Activated CD4-positive, alpha-beta memory T cell treated with anti-CD3 and anti-CD28 coated beads for 36 hours (primary cell): ENCODE results near the gene TUSC7. TPM values are rescaled to one million over a fixed set of nuclear protein-coding genes. Genes with fewer than 3 reads are reported as not detected.

ENCODE experiments used
- CTCF ChIA-PET: fragments of 350-600 bp; sonication (Branson Sonifier 250); formaldehyde crosslinking; loops from one replicate; lab custom pipeline; 2021; ENCODE audit warnings: antibody characterized with exemption, inconsistent platforms; lab: Charles Lee
- POLR2A ChIA-PET: fragments of 350-600 bp; sonication (Branson Sonifier 250); formaldehyde crosslinking; loops from one replicate; lab custom pipeline; 2021; ENCODE audit warnings: antibody characterized with exemption; lab: Charles Lee
- DNase-seq: peaks from one replicate; pipeline ENCODE4 v3.0.0-alpha.2; 2020
- H3K27ac Mint-ChIP-seq: one replicate; pipeline ENCODE4 v1.8.0; 2021; ENCODE audit warnings: mixed read lengths
- H3K27me3 Mint-ChIP-seq: one replicate; pipeline ENCODE4 v1.8.0; 2021; ENCODE audit warnings: mixed read lengths
- H3K36me3 Mint-ChIP-seq: one replicate; pipeline ENCODE4 v1.8.0; 2021; ENCODE audit warnings: mixed read lengths
- H3K4me1 Mint-ChIP-seq: one replicate; pipeline ENCODE4 v1.8.0; 2021; ENCODE audit warnings: low read depth, mixed read lengths
- H3K4me3 Mint-ChIP-seq: one replicate; pipeline ENCODE4 v1.8.0; 2021; ENCODE audit warnings: mild to moderate bottlenecking, mixed read lengths
- H3K9me3 Mint-ChIP-seq: one replicate; pipeline ENCODE4 v1.8.0; 2021; ENCODE audit warnings: mixed read lengths
- intact Hi-C: fragments of 100-400 bp; cut with micrococcal nuclease; formaldehyde crosslinking; loops from one replicate; pipeline ENCODE4 v1.15.1; 2023
- total RNA-seq, 2 experiments: library from RNA; stranded (reverse); gene quantifications; one replicate each; pipeline ENCODE4 v1.2.3, GENCODE V29; 2021

The TUSC7 gene
- total RNA-seq: not detected

DNA sequence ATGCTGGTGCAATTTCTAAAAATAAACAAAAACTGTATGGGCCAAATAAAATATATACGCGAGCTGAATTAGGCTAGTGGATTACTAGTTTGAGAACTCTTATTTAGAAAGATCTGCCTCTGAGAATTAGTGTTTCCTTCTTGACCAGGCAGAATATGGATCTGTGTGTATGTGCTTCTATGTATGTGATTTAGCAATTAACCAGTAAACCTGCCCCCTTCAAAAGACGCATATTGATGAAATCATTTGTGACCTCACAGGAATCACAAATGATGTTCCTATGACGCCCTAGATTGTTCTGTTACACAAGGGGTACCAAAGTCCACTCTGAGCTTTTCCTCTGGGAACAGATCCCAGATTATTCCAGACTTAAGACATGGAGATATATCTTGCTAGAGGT is at the start of gene TUSC7:
TSS of gene TUSC7 (plus strand) at position 301 of the 400 bp plus-strand sequence.
- CTCF ChIA-PET: no interaction called here
- intact Hi-C loops: no loop called here

DNA sequence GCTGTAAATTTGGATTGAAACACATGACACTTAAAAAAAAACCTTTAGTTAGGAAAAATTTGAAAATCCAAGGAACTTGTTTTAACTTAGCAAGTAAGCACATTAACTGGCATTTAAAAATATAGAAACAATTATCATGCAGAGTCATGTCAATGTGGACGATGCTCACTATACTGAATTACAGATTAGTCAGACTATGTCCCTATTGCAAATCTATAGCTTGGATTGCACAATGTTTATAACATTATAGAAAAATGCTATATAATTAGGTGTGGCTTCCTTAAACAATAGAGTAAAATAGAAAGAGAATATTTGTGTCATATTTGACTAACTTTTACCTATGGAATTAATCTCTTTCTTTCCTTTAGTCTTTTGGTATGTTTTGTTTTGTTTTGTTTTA is 48.4 kb upstream of the TUSC7 start:
- ChIA-PET POLR2A (no interaction called here), CTCF (no interaction called here)
- DNase-seq: no peak
- H3K9me3 Mint-ChIP-seq: peaks cover 2% of the 10 kb centered on the region
- H3K4me1 Mint-ChIP-seq: no peaks in the 10 kb centered on the region
- no peaks in the 10 kb centered on the region for H3K27me3 Mint-ChIP-seq
- H3K27ac Mint-ChIP-seq: no peak overlapping the region
- no peak overlapping the region for H3K4me3 Mint-ChIP-seq
- intact Hi-C loops: no loop called here
- no peaks in the 10 kb centered on the region for H3K36me3 Mint-ChIP-seq

More for the DNA sequence above, at the start of gene TUSC7:
- Mint-ChIP-seq H3K27me3 (no peaks in the 10 kb centered on the region), H3K9me3 (no peaks in the 10 kb centered on the region), H3K27ac (no peak within 1 kb of the TSS), H3K4me3 (no peak within 1 kb of the TSS), H3K4me1 (no peaks in the 10 kb centered on the region), H3K36me3 (no peaks in the 10 kb centered on the region)
- DNase-seq: no peak
- POLR2A ChIA-PET: no interaction called here

DNA sequence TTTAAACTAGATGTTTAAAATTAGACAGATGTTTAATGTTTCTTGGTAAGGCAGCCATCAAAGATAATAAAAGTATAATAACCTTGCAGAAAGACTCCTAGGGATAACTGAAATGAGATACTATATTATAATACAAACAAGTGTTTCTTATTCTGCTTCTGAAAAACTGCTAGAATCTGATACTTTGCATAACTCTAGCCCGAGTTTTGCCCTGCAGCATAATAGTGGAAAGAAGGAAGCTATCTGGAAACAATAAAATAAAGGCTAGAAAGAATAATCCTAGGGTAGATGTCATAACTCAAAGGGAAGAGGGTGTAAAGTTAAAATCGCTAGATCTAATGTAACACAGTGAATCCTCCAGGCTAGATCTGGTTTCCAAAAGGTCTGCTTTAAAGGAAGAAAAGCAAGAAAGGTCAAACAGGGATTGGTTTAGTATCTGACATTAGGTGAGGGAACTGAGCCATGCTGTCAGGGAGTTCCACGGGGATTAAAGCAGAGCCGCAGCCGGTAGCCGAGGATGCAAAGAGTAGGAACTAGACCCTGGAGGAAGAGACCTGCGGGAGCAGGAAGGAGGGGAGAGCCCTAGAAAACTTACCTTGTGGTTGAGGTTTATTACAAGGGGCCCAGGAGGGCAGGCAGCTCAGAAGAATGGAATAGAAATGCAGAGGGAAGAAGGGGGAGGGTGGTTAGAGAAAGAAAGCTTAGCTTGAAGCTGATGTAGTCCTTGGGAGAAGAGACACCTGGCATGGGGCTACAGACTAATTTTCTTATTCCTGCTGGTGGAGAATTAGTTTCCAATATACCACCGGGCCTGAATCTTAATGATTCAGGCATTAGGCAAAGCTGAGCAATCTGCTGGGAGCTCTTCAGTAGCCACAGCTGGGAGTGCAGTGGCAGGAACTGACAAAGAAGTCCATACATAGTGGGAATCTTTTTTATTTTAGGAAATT is 46.1 kb upstream of the TUSC7 start:
- no peak for DNase-seq
- ChIA-PET POLR2A (no interaction called here), CTCF (no interaction called here)
- Mint-ChIP-seq H3K36me3 (no peaks in the 10 kb centered on the region), H3K4me3 (no peak overlapping the region), H3K27ac (no peak overlapping the region), H3K9me3 (no peaks in the 10 kb centered on the region), H3K27me3 (no peaks in the 10 kb centered on the region), H3K4me1 (no peaks in the 10 kb centered on the region)
- intact Hi-C loops: no loop called here

DNA sequence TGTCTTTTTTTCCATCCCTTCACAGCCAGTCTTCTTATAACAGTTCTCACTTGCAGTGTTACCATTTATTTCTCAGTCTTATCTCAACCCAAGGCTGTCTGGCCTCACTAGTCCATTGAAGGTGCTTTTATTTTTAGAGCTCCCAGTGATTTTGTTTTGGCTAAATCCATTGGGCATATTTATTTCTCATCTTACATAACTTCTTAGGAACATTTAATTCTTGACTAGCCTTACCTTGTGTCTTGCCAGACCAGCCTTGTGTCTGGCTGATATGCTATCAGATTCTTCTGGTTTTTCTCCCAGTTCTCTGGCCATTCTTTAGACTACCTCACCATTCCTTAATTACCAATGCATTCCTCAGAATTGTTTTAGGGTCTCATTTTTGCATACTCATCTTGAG is 42.3 kb upstream of the TUSC7 start:
- ChIA-PET POLR2A (no interaction called here), CTCF (no interaction called here)
- H3K27ac Mint-ChIP-seq: no peak overlapping the region
- no peak overlapping the region for H3K4me3 Mint-ChIP-seq
- intact Hi-C loops: no loop called here
- no peak for DNase-seq
- no peaks in the 10 kb centered on the region for H3K9me3 Mint-ChIP-seq
- H3K27me3 Mint-ChIP-seq: no peaks in the 10 kb centered on the region
- no peaks in the 10 kb centered on the region for H3K4me1 Mint-ChIP-seq
- no peaks in the 10 kb centered on the region for H3K36me3 Mint-ChIP-seq

- intact Hi-C loops: no loop called here
- Mint-ChIP-seq H3K27me3 (no peaks in the 10 kb centered on the region), H3K36me3 (no peaks in the 10 kb centered on the region), H3K4me3 (no peak overlapping the region), H3K4me1 (no peaks in the 10 kb centered on the region), H3K27ac (no peak overlapping the region), H3K9me3 (peaks cover 2% of the 10 kb centered on the region)
- POLR2A ChIA-PET: no interaction called here
- CTCF ChIA-PET: no interaction called here
- DNase-seq: no peak
These were observed 41.8 kb upstream of the TUSC7 start for GRCh38 chr3:116667791-116668190.

- H3K4me1 Mint-ChIP-seq: no peaks in the 10 kb centered on the region
- H3K9me3 Mint-ChIP-seq: peaks cover 2% of the 10 kb centered on the region
- no peaks in the 10 kb centered on the region for H3K27me3 Mint-ChIP-seq
- no peaks in the 10 kb centered on the region for H3K36me3 Mint-ChIP-seq
- POLR2A ChIA-PET: no interaction called here
- CTCF ChIA-PET: no interaction called here
- no peak overlapping the region for H3K4me3 Mint-ChIP-seq
- H3K27ac Mint-ChIP-seq: no peak overlapping the region
- DNase-seq: no peak
- intact Hi-C loops: no loop called here
These were observed 40.0 kb upstream of the TUSC7 start for GRCh38 chr3:116669576-116669975.

GRCh38 chr3:116671151-116671550 is 38.4 kb upstream of the TUSC7 start:
- DNase-seq: no peak
- H3K4me1 Mint-ChIP-seq: no peaks in the 10 kb centered on the region
- H3K36me3 Mint-ChIP-seq: no peaks in the 10 kb centered on the region
- peaks cover 2% of the 10 kb centered on the region for H3K9me3 Mint-ChIP-seq
- intact Hi-C loops: no loop called here
- H3K27ac Mint-ChIP-seq: no peak overlapping the region
- ChIA-PET CTCF (no interaction called here), POLR2A (no interaction called here)
- no peak overlapping the region for H3K4me3 Mint-ChIP-seq
- no peaks in the 10 kb centered on the region for H3K27me3 Mint-ChIP-seq

GRCh38 chr3:116678853-116679252 is 30.7 kb upstream of the TUSC7 start:
- Mint-ChIP-seq H3K27me3 (no peaks in the 10 kb centered on the region), H3K4me1 (no peaks in the 10 kb centered on the region), H3K36me3 (no peaks in the 10 kb centered on the region), H3K27ac (no peak overlapping the region), H3K9me3 (no peaks in the 10 kb centered on the region), H3K4me3 (no peak overlapping the region)
- ChIA-PET CTCF (no interaction called here), POLR2A (no interaction called here)
- DNase-seq: no peak
- intact Hi-C loops: no loop called here

GRCh38 chr3:116691041-116691440 is 18.5 kb upstream of the TUSC7 start:
- no peaks in the 10 kb centered on the region for H3K9me3 Mint-ChIP-seq
- H3K4me1 Mint-ChIP-seq: no peaks in the 10 kb centered on the region
- H3K4me3 Mint-ChIP-seq: no peak overlapping the region
- intact Hi-C loops: no loop called here
- ChIA-PET CTCF (no interaction called here), POLR2A (no interaction called here)
- no peak for DNase-seq
- H3K36me3 Mint-ChIP-seq: no peaks in the 10 kb centered on the region
- H3K27ac Mint-ChIP-seq: no peak overlapping the region
- no peaks in the 10 kb centered on the region for H3K27me3 Mint-ChIP-seq

GRCh38 chr3:116701070-116701469 is 8.5 kb upstream of the TUSC7 start:
- Mint-ChIP-seq H3K36me3 (no peaks in the 10 kb centered on the region), H3K4me1 (no peaks in the 10 kb centered on the region), H3K27ac (no peak overlapping the region), H3K27me3 (no peaks in the 10 kb centered on the region), H3K4me3 (no peak overlapping the region), H3K9me3 (peaks cover 4% of the 10 kb centered on the region)
- DNase-seq: no peak
- ChIA-PET CTCF (no interaction called here), POLR2A (no interaction called here)
- intact Hi-C loops: no loop called here

DNA sequence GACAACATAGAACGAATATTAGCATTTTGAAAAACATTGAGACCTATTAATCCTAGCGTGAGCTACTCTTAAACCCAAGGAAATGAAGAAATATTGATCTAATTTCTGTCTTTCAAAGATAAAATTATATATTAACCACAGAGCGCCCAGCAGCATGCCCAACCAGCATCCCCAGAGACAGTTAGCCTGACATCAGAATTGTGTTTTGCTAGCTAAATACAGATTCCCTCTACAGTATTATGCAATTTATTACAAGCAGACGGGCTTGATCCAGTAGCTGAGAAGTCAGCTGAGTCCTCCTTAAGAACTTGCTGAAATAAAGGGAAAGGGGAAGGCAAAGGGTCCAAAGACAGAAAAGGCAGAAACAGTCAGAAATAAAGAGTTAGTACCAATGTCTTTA is 7.2 kb upstream of the TUSC7 start:
- no peaks in the 10 kb centered on the region for H3K36me3 Mint-ChIP-seq
- DNase-seq: no peak
- CTCF ChIA-PET: no interaction called here
- H3K27me3 Mint-ChIP-seq: no peaks in the 10 kb centered on the region
- no peak overlapping the region for H3K27ac Mint-ChIP-seq
- H3K4me1 Mint-ChIP-seq: no peaks in the 10 kb centered on the region
- no peak overlapping the region for H3K4me3 Mint-ChIP-seq
- POLR2A ChIA-PET: no interaction called here
- intact Hi-C loops: no loop called here
- H3K9me3 Mint-ChIP-seq: no peaks in the 10 kb centered on the region

- ChIA-PET CTCF (no interaction called here), POLR2A (no interaction called here)
- intact Hi-C loops: no loop called here
- H3K27me3 Mint-ChIP-seq: no peaks in the 10 kb centered on the region
- no peaks in the 10 kb centered on the region for H3K4me1 Mint-ChIP-seq
- no peaks in the 10 kb centered on the region for H3K9me3 Mint-ChIP-seq
- no peaks in the 10 kb centered on the region for H3K36me3 Mint-ChIP-seq
- no peak for DNase-seq
- no peak overlapping the region for H3K27ac Mint-ChIP-seq
- H3K4me3 Mint-ChIP-seq: no peak overlapping the region
These were observed 2.0 kb upstream of the TUSC7 start for GRCh38 chr3:116707531-116707930.

DNA sequence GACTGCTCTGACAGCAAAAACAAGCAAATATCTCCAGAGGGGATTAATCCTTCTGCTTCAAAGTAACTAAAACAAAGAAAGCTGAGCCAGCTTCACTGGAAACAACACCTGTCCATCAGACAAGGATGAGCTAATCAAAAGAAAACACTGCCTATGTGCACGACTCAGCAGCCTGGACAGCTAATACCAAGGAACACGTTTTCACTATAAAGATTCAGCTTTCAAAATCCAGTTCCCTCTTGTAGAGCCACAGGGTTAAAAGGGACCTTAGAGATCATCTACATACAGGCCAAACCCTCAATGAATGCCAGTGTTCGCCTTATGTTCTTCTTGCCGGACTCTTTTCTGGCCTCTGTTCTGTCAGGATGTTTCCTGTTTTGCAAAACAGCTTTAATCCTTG is 6.9 kb downstream of the TUSC7 start:
- ChIA-PET CTCF (no interaction called here), POLR2A (no interaction called here)
- intact Hi-C loops: no loop called here
- Mint-ChIP-seq H3K36me3 (no peaks in the 10 kb centered on the region), H3K27me3 (no peaks in the 10 kb centered on the region), H3K4me1 (no peaks in the 10 kb centered on the region), H3K4me3 (no peak overlapping the region), H3K9me3 (no peaks in the 10 kb centered on the region), H3K27ac (no peak overlapping the region)
- DNase-seq: no peak
